Measurements from ENCODE around the gene ACBD4. TPM values are rescaled to one million over a fixed set of nuclear protein-coding genes. Genes with fewer than 3 reads are reported as not detected.

The ACBD4 gene
- polyA plus RNA-seq, 1 donor from 2014 or later, result 3.1 TPM

GRCh38 chr17:45091778-45092425, 43.6 kb upstream of the ACBD4 start:
- Histone ChIP-seq H3K9me2 (ENCODE audit: insufficient read depth, low read length) (no peaks in the 10 kb centered on the region), H3K4me2 (ENCODE audit: low read length) (no peak overlapping the region), H3K79me2 (replicated peaks; ENCODE audit: insufficient read depth, low read length) (no peaks in the 10 kb centered on the region), H3K27ac (ENCODE audit: low read length) (no peak overlapping the region), H3F3A (ENCODE audit: insufficient read depth, low read length, poor library complexity, severe bottlenecking) (no peaks in the 10 kb centered on the region), H3K9me3 (ENCODE audit: low read length) (no peaks in the 10 kb centered on the region), H2AFZ (ENCODE audit: low read depth, low read length) (no peak overlapping the region), H4K20me1 (ENCODE audit: insufficient read depth) (no peaks in the 10 kb centered on the region), H3K27me3 (ENCODE audit: insufficient read depth, low read depth, low read length) (no peaks in the 10 kb centered on the region), H3K36me3 (ENCODE audit: insufficient read depth, low read length) (no peaks in the 10 kb centered on the region), H3K4me3 (ENCODE audit: low read length) (no peak overlapping the region), H3K9ac (ENCODE audit: low read length) (no peak overlapping the region)
- TF ChIP-seq REST (IDR thresholded peaks at IDR 0.05; ENCODE audit: borderline replicate concordance) (no peak), TAF1 (IDR thresholded peaks at IDR 0.05; ENCODE audit: low read depth) (no peak), CTCF (IDR thresholded peaks at IDR 0.05; ENCODE audit: poor library complexity, severe bottlenecking) (no peak), POLR2AphosphoS5 (IDR thresholded peaks at IDR 0.05) (no peak), EP300 (conservative IDR thresholded peaks at IDR 0.05; ENCODE audit: poor library complexity, severe bottlenecking) (no peak)

- H3K9me3 ChIP-seq (ENCODE audit: low read length), result no peaks in the 10 kb centered on the region
- H3K9me2 ChIP-seq (ENCODE audit: insufficient read depth, low read length), result no peaks in the 10 kb centered on the region
- H3K36me3 ChIP-seq (ENCODE audit: insufficient read depth, low read length), result no peaks in the 10 kb centered on the region
- H2AFZ ChIP-seq (ENCODE audit: low read depth, low read length), result no peak overlapping the region
- TF ChIP-seq EZH2 (IDR thresholded peaks at IDR 0.05; ENCODE audit: borderline replicate concordance, insufficient read depth, low read length, poor library complexity, severe bottlenecking) (no peak), REST (IDR thresholded peaks at IDR 0.05; ENCODE audit: borderline replicate concordance) (no peak), SMC3 (conservative IDR thresholded peaks at IDR 0.05; ENCODE audit: poor library complexity) (no peak), TAF1 (IDR thresholded peaks at IDR 0.05; ENCODE audit: low read depth) (no peak)
- no peak overlapping the region for H3K4me2 ChIP-seq (ENCODE audit: low read length)
- H3K27ac ChIP-seq (ENCODE audit: low read length), result no peak overlapping the region
- H3F3A ChIP-seq (ENCODE audit: insufficient read depth, low read length, poor library complexity, severe bottlenecking), result no peaks in the 10 kb centered on the region
- no peak overlapping the region for H3K4me3 ChIP-seq (ENCODE audit: low read length)
- H3K9ac ChIP-seq (ENCODE audit: low read length), result no peak overlapping the region
- no peaks in the 10 kb centered on the region for H4K20me1 ChIP-seq (ENCODE audit: insufficient read depth)
- no peaks in the 10 kb centered on the region for H3K79me2 ChIP-seq (replicated peaks; ENCODE audit: insufficient read depth, low read length)
- no peaks in the 10 kb centered on the region for H3K27me3 ChIP-seq (ENCODE audit: insufficient read depth, low read depth, low read length)
Measured at GRCh38 chr17:45092911-45093430, 42.5 kb upstream of the ACBD4 start.

Data from neural cell (in vitro differentiated cells).